H1 (cell line): ENCODE results near the gene MAP6.

Experiments used
- CTCF ChIP-seq, 3 experiments: IDR thresholded peaks; 1 replicate in 2 of 3; 2 replicates in 1 of 3; pipeline versions ENCODE4 v1.5.1 to v1.6.1; 2011; ENCODE audit warnings: low read length in 3 of 3, mild to moderate bottlenecking in 3 of 3, inconsistent platforms in 2 of 3, low read depth in 1 of 3, moderate library complexity in 1 of 3; ENCODE audit not compliant: insufficient read depth in 1 of 3; ENCODE audit errors: control extremely low read depth in 1 of 3
- RNF2 ChIP-seq: fragments of 200-900, 300-1000 bp; sonication (generic); IDR thresholded peaks from 2 replicates; pipeline ENCODE4 v1.7.1; 2016; ENCODE audit warnings: borderline replicate concordance, low read depth, mild to moderate bottlenecking, antibody characterized with exemption, low read length; ENCODE audit not compliant: poor library complexity, severe bottlenecking; ENCODE audit errors: missing control alignments
- SP2 ChIP-seq: IDR thresholded peaks from 2 replicates; pipeline ENCODE4 v1.6.1; 2012; ENCODE audit warnings: mild to moderate bottlenecking, low read length, inconsistent platforms

GRCh38 chr11:75560644-75561043 lies 108.2 kb downstream of the MAP6 start:
- TF ChIP-seq SP2 = no peak
- TF ChIP-seq CTCF (IDR thresholded peaks at IDR 0.05; ENCODE audit: control extremely low read depth in 1 of 3, insufficient read depth in 1 of 3, low read depth in 1 of 3, low read length in 3 of 3) = no peak
- TF ChIP-seq RNF2 = no peak
